HEK293 (cell line): ENCODE results near the gene SAP25.

ENCODE experiments used
- CTCF ChIA-PET: fragments of 350-600 bp; formaldehyde crosslinking; extraction: SDS; loops from one replicate; lab custom pipeline; 2021; ENCODE audit warnings: antibody characterized with exemption; lab: Yijun Ruan, JAX
- POLR2A ChIA-PET: fragments of 300-600 bp; formaldehyde crosslinking; extraction: SDS; loops from one replicate; lab custom pipeline; 2020; ENCODE audit warnings: antibody characterized with exemption, inconsistent platforms; lab: Yijun Ruan, JAX
- H3K27ac ChIP-seq: fragments of 200-500 bp; sonication (Bioruptor generic); 2 replicates; pipeline ENCODE4 v1.5.1; 2014; ENCODE audit warnings: low read depth, low read length, control low read depth, inconsistent platforms; ENCODE audit errors: extremely low read depth
- H3K36me3 ChIP-seq, 2 experiments: fragments of 200-500 bp in 1 of 2; sonication (Bioruptor generic) in 1 of 2; 1 replicate in 1 of 2; 2 replicates in 1 of 2; pipeline ENCODE4 v1.5.1; 2014 to 2017; ENCODE audit warnings: inconsistent platforms in 2 of 2, low read length in 2 of 2; ENCODE audit not compliant: control insufficient read depth in 2 of 2, insufficient read depth in 1 of 2
- H3K4me1 ChIP-seq: fragments of 200-500 bp; sonication (Bioruptor generic); 2 replicates; pipeline ENCODE4 v1.5.1; 2014; ENCODE audit warnings: mild to moderate bottlenecking, low read length, inconsistent platforms; ENCODE audit not compliant: control insufficient read depth, insufficient read depth
- H3K4me3 ChIP-seq: 2 replicates; pipeline ENCODE4 v1.5.1; 2011; ENCODE audit warnings: low read depth, mild to moderate bottlenecking, control low read depth, low read length, moderate library complexity
- H3K9me3 ChIP-seq: fragments of 200-500 bp; sonication (Bioruptor generic); 2 replicates; pipeline ENCODE4 v1.5.1; 2014; ENCODE audit warnings: low read depth, low read length, inconsistent platforms; ENCODE audit not compliant: control insufficient read depth, insufficient read depth
- BCL11A ChIP-seq: fragments of 450-650 bp; formaldehyde crosslinking; IDR thresholded peaks from 2 replicates; pipeline ENCODE4 v1.5.1; 2016; ENCODE audit warnings: low read depth, missing biosample characterization, missing genetic modification characterization
- GFI1B ChIP-seq: fragments of 450-650 bp; formaldehyde crosslinking; IDR thresholded peaks from 2 replicates; pipeline ENCODE4 v1.5.1; 2016; ENCODE audit warnings: missing biosample characterization, missing genetic modification characterization
- GLIS1 ChIP-seq: fragments of 450-650 bp; formaldehyde crosslinking; IDR thresholded peaks from 2 replicates; pipeline ENCODE4 v1.5.1; 2016; ENCODE audit warnings: missing biosample characterization, missing genetic modification characterization
- HIC1 ChIP-seq: fragments of 450-650 bp; formaldehyde crosslinking; IDR thresholded peaks from 2 replicates; pipeline ENCODE4 v1.5.1; 2016; ENCODE audit warnings: missing biosample characterization, missing genetic modification characterization
- KLF17 ChIP-seq: fragments of 450-650 bp; formaldehyde crosslinking; IDR thresholded peaks from 2 replicates; pipeline ENCODE4 v1.5.1; 2016; ENCODE audit warnings: missing biosample characterization, missing genetic modification characterization
- ZBTB11 ChIP-seq: fragments of 450-650 bp; formaldehyde crosslinking; conservative IDR thresholded peaks from 2 replicates; pipeline ENCODE4 v1.5.1; 2016; ENCODE audit warnings: low read depth, missing biosample characterization, missing genetic modification characterization
- ZBTB17 ChIP-seq: fragments of 450-650 bp; formaldehyde crosslinking; IDR thresholded peaks from 2 replicates; pipeline ENCODE4 v1.5.1; 2016; ENCODE audit warnings: missing biosample characterization, missing genetic modification characterization
- ZNF114 ChIP-seq: fragments of 450-650 bp; formaldehyde crosslinking; IDR thresholded peaks from 2 replicates; pipeline ENCODE4 v1.5.0; 2017; ENCODE audit warnings: missing biosample characterization, missing genetic modification characterization
- ZNF169 ChIP-seq: fragments of 450-650 bp; formaldehyde crosslinking; IDR thresholded peaks from 2 replicates; pipeline ENCODE4 v1.5.1; 2016; ENCODE audit warnings: missing biosample characterization, missing genetic modification characterization
- ZNF184 ChIP-seq: fragments of 450-650 bp; IDR thresholded peaks from 2 replicates; pipeline ENCODE4 v1.5.1; 2018; ENCODE audit warnings: missing biosample characterization, mild to moderate bottlenecking, missing genetic modification characterization
- ZNF211 ChIP-seq: fragments of 450-650 bp; formaldehyde crosslinking; IDR thresholded peaks from 2 replicates; pipeline ENCODE4 v1.5.1; 2016; ENCODE audit warnings: low read depth, missing biosample characterization, missing genetic modification characterization
- ZNF26 ChIP-seq: fragments of 450-650 bp; formaldehyde crosslinking; IDR thresholded peaks from 2 replicates; pipeline ENCODE4 v1.5.1; 2016; ENCODE audit warnings: missing biosample characterization, missing genetic modification characterization
- ZNF350 ChIP-seq: fragments of 450-650 bp; formaldehyde crosslinking; IDR thresholded peaks from 2 replicates; pipeline ENCODE4 v1.5.0; 2017; ENCODE audit warnings: missing biosample characterization, mild to moderate bottlenecking, missing genetic modification characterization
- ZNF501 ChIP-seq: fragments of 450-650 bp; formaldehyde crosslinking; IDR thresholded peaks from 2 replicates; pipeline ENCODE4 v1.5.1; 2016; ENCODE audit warnings: missing biosample characterization, missing genetic modification characterization
- ZNF544 ChIP-seq: fragments of 450-650 bp; formaldehyde crosslinking; IDR thresholded peaks from 2 replicates; pipeline ENCODE4 v1.5.0; 2017; ENCODE audit warnings: missing biosample characterization, missing genetic modification characterization
- ZNF560 ChIP-seq: fragments of 450-650 bp; formaldehyde crosslinking; IDR thresholded peaks from 2 replicates; pipeline ENCODE4 v1.5.1; 2017; ENCODE audit warnings: missing biosample characterization, missing genetic modification characterization, borderline replicate concordance
- ZNF585B ChIP-seq: fragments of 450-650 bp; formaldehyde crosslinking; IDR thresholded peaks from 2 replicates; pipeline ENCODE4 v1.5.1; 2016; ENCODE audit warnings: missing biosample characterization, missing genetic modification characterization
- ZNF747 ChIP-seq: fragments of 450-650 bp; formaldehyde crosslinking; IDR thresholded peaks from 2 replicates; pipeline ENCODE4 v1.5.1; 2016; ENCODE audit warnings: missing biosample characterization, missing genetic modification characterization
- TF ChIP-seq, protein P1 (sequence below): fragments of 450-650 bp; formaldehyde crosslinking; IDR thresholded peaks from 2 replicates; pipeline ENCODE4 v1.5.1; 2016; ENCODE audit warnings: missing biosample characterization, missing genetic modification characterization

SAP25 gene

GRCh38 chr7:100559127-100559526 is 14.6 kb downstream of the SAP25 start:
- peaks cover 6 to 29% of the 10 kb centered on the region in 2 experiments; a peak in 2 of 3 replicates for H3K36me3 ChIP-seq

More at GRCh38 chr7:100559127-100559526, 14.6 kb downstream of the SAP25 start:
- POLR2A ChIA-PET, result interaction anchor here (0.7 to 1.5 kb wide), 6 partner anchors 20 to 134 kb away, joined by 3 to 9 read pairs (median 4); partner anchors contain the start of genes AGFG2, GNB2 and TSC22D4
- no peak overlapping the region for H3K27ac ChIP-seq
- TF ChIP-seq ZBTB17 (tag by site-specific recombination) (no peak), ZNF184 (no peak), GFI1B (tag by site-specific recombination) (no peak), HIC1 (tag by site-specific recombination) (no peak), ZBTB11 (tag by site-specific recombination) (no peak), KLF17 (tag by site-specific recombination) (no peak), ZNF585B (tag by site-specific recombination) (no peak), BCL11A (tag by site-specific recombination) (no peak), ZNF544 (tag by site-specific recombination) (no peak), ZNF501 (tag by site-specific recombination) (no peak), GLIS1 (tag by site-specific recombination) (no peak), ZNF747 (tag by site-specific recombination) (no peak), ZNF350 (tag by site-specific recombination) (no peak), ZNF114 (tag by site-specific recombination) (no peak), ZNF26 (tag by site-specific recombination) (no peak), ZNF211 (tag by site-specific recombination) (no peak), ZNF560 (tag by site-specific recombination) (no peak), ZNF169 (tag by site-specific recombination) (no peak)
- TF ChIP-seq, protein P1, sequence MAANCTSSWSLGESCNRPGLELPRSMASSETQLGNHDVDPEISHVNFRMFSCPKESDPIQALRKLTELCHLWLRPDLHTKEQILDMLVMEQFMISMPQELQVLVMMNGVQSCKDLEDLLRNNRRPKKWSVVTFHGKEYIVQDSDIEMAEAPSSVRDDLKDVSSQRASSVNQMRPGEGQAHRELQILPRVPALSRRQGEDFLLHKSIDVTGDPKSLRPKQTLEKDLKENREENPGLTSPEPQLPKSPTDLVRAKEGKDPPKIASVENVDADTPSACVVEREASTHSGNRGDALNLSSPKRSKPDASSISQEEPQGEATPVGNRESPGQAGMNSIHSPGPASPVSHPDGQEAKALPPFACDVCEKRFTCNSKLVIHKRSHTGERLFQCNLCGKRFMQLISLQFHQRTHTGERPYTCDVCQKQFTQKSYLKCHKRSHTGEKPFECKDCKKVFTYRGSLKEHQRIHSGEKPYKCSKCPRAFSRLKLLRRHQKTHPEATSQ, result no peak
- no peak overlapping the region for H3K4me3 ChIP-seq
- no peaks in the 10 kb centered on the region for H3K4me1 ChIP-seq
- CTCF ChIA-PET, result interaction anchor here (0.6 to 3.8 kb wide), 37 partner anchors 7 to 426 kb away, joined by 3 to 85 read pairs (median 5); partner anchors contain the start of genes AGFG2, FBXO24, LRCH4 and NYAP1
- no peaks in the 10 kb centered on the region for H3K9me3 ChIP-seq
